ENCODE measurements around the gene EPHA3. TPM values are rescaled to one million over a fixed set of nuclear protein-coding genes. Genes with fewer than 3 reads are reported as not detected.

Gene EPHA3
- total RNA-seq, 2 donors from 2014 or later = 3.5 to 10.2 TPM

DNA sequence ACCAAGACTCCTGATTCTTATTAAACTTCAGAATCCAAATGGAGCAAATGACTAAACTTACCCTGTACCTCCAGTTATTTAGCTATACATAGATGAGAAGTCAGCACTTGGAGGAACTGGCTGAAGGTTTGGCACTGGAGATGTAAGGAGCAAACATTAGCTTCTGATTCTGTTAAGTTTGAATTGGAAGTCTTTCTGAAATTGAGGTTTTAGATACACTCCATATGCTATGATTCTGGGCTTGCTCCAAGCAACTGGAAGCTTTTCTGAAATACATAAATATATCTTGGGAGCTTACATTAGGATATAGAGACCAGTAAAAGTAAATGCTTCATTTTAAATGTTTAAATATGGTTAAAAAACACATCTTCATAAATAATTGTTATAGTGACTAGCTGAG is 333.7 kb downstream of the EPHA3 start:
- TF ChIP-seq, protein P1, sequence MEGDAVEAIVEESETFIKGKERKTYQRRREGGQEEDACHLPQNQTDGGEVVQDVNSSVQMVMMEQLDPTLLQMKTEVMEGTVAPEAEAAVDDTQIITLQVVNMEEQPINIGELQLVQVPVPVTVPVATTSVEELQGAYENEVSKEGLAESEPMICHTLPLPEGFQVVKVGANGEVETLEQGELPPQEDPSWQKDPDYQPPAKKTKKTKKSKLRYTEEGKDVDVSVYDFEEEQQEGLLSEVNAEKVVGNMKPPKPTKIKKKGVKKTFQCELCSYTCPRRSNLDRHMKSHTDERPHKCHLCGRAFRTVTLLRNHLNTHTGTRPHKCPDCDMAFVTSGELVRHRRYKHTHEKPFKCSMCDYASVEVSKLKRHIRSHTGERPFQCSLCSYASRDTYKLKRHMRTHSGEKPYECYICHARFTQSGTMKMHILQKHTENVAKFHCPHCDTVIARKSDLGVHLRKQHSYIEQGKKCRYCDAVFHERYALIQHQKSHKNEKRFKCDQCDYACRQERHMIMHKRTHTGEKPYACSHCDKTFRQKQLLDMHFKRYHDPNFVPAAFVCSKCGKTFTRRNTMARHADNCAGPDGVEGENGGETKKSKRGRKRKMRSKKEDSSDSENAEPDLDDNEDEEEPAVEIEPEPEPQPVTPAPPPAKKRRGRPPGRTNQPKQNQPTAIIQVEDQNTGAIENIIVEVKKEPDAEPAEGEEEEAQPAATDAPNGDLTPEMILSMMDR (IDR thresholded peaks at IDR 0.05) = no peak
- no peak overlapping the region for H3K4me3 ChIP-seq
- H3K4me1 ChIP-seq (ENCODE audit: control insufficient read depth in 1 of 2, low read depth in 2 of 2) = no peaks in the 10 kb centered on the region
- DNase-seq (ENCODE audit: low spot score) = no peak
- no peak overlapping the region for H3K27ac ChIP-seq
- no peaks in the 10 kb centered on the region for H3K27me3 ChIP-seq (replicated peaks; ENCODE audit: insufficient read depth)
- H3K36me3 ChIP-seq = no peaks in the 10 kb centered on the region
- H3K9me3 ChIP-seq = no peaks in the 10 kb centered on the region
- ATAC-seq (ENCODE audit: insufficient number of reproducible peaks, low FRiP score, low read depth) = no peak

DNA sequence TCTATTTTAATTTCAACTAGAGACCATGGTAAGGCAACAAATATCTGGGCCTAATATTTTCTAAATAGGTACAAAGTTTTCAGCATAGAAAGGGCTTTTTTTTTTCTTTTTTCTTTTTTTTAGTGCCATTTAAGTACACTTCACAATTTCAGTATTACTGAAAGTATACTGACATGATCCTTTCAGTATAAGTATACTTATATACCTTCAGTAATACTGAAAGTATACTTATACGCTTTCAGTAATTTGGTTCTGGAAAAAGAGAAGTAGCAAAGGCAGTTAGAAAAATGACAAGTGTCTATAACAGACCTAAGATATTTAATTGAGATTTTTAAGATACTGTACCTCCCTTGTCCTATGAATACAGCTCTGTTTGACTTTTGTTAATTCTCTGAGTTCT is 339.2 kb downstream of the EPHA3 start:
- no peaks in the 10 kb centered on the region for H3K36me3 ChIP-seq
- no peak overlapping the region for H3K4me3 ChIP-seq
- H3K4me1 ChIP-seq (ENCODE audit: control insufficient read depth in 1 of 2, low read depth in 2 of 2) = no peaks in the 10 kb centered on the region
- H3K27me3 ChIP-seq (replicated peaks; ENCODE audit: insufficient read depth) = no peaks in the 10 kb centered on the region
- no peak for DNase-seq (ENCODE audit: low spot score)
- H3K9me3 ChIP-seq = no peaks in the 10 kb centered on the region
- no peak overlapping the region for H3K27ac ChIP-seq
- TF ChIP-seq, protein P1 (IDR thresholded peaks at IDR 0.05) = no peak
- ATAC-seq (ENCODE audit: insufficient number of reproducible peaks, low FRiP score, low read depth) = no peak

DNA sequence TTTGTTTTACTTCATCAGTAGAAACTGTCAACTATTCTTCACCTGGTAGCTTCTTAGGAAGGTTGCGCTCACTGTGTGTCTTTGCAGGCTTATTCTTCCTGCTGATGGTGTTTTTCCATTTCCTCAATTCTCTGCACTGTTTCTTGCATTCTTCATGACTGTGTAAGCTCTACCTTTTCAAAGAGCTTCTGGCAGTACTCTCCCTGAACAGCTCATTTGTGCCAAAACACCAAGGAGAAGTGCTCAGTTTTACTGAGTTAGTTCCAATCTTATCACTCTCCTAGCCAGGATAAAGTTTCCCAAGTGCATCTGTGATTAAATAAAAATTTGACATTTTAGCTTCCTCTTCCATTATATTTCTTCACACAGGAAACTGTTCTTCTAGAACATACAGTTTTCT is 339.8 kb downstream of the EPHA3 start:
- Histone ChIP-seq H3K27ac (no peak overlapping the region), H3K4me3 (no peak overlapping the region)
- no peak for ATAC-seq (ENCODE audit: insufficient number of reproducible peaks, low FRiP score, low read depth)

DNA sequence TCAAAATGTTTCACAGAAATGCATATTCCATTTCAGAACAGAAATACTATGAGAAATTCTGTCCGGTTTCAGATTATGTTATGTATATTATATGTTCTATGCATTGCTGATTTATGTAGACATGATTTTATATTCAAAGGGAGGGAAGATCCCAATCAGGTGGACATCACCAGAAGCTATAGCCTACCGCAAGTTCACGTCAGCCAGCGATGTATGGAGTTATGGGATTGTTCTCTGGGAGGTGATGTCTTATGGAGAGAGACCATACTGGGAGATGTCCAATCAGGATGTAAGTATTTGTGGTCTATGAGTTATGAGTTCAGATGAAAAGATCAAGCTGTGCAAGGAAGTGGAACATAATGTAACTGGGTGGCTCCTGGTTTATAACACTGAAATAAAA is 341.7 kb downstream of the EPHA3 start:
- Histone ChIP-seq H3K4me1 (ENCODE audit: control insufficient read depth in 1 of 2, low read depth in 2 of 2) (no peaks in the 10 kb centered on the region), H3K4me3 (no peak overlapping the region)

More for the DNA sequence above, 339.8 kb downstream of the EPHA3 start:
- H3K4me1 ChIP-seq (ENCODE audit: control insufficient read depth in 1 of 2, low read depth in 2 of 2) = no peaks in the 10 kb centered on the region
- no peaks in the 10 kb centered on the region for H3K27me3 ChIP-seq (replicated peaks; ENCODE audit: insufficient read depth)
- no peaks in the 10 kb centered on the region for H3K36me3 ChIP-seq
- no peaks in the 10 kb centered on the region for H3K9me3 ChIP-seq
- DNase-seq (ENCODE audit: low spot score) = no peak
- TF ChIP-seq, protein P1 (IDR thresholded peaks at IDR 0.05) = no peak

DNA sequence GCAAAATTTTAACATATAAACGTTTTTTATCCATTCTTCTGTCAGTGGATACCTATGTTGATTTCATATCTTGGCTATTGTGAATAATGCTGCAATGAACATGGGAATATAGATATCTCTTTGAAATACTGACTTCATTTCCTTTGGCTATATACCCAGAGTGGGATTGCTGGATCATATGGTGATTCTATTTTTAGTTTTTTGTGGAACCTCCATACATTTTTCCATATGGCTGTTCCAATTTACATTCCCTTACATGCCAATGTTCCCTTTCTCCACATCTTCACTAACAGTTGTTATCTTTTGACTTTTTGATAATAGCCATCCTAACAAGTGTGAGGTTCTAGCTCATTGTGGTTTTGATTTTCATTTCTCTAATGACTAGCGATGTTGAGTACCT is 344.6 kb downstream of the EPHA3 start:
- no peaks in the 10 kb centered on the region for H3K4me1 ChIP-seq (ENCODE audit: control insufficient read depth in 1 of 2, low read depth in 2 of 2)
- H3K4me3 ChIP-seq = no peak overlapping the region
- no peak overlapping the region for H3K27ac ChIP-seq
- ATAC-seq (ENCODE audit: insufficient number of reproducible peaks, low FRiP score, low read depth) = no peak
- H3K36me3 ChIP-seq = no peaks in the 10 kb centered on the region
- TF ChIP-seq, protein P1 (IDR thresholded peaks at IDR 0.05) = no peak
- DNase-seq (ENCODE audit: low spot score) = no peak
- no peaks in the 10 kb centered on the region for H3K27me3 ChIP-seq (replicated peaks; ENCODE audit: insufficient read depth)
- no peaks in the 10 kb centered on the region for H3K9me3 ChIP-seq

More for the DNA sequence above, 341.7 kb downstream of the EPHA3 start:
- no peak for ATAC-seq (ENCODE audit: insufficient number of reproducible peaks, low FRiP score, low read depth)
- TF ChIP-seq, protein P1 (IDR thresholded peaks at IDR 0.05) = no peak
- no peaks in the 10 kb centered on the region for H3K27me3 ChIP-seq (replicated peaks; ENCODE audit: insufficient read depth)
- H3K27ac ChIP-seq = no peak overlapping the region
- H3K9me3 ChIP-seq = no peaks in the 10 kb centered on the region
- no peak for DNase-seq (ENCODE audit: low spot score)
- H3K36me3 ChIP-seq = no peaks in the 10 kb centered on the region

Measured in thoracic aorta (tissue), 2 donors.